GM13977 (cell line): ENCODE data around the gene MAPK1.
A peak's percentile ranks its signal among the peaks of the same experiment; 100 is the strongest.
"Not testable (repeated sequence)": the region's sequence is repeated elsewhere in the genome, so short reads cannot be mapped to it uniquely, and the experiment has no call there.

Experiments
- DNase-seq: peaks from one replicate; pipeline ENCODE4 v3.0.0; 2012; ENCODE audit warnings: low spot score
- in situ Hi-C: fragments of 300-500 bp; cut with MboI; formaldehyde crosslinking; loops from one replicate; pipeline ENCODE4 v1.12.0; 2022; ENCODE audit warnings: low sequenced_read_pairs, low pct_unique_long_range_greater_than_20kb, mixed read lengths, inconsistent platforms; ENCODE audit not compliant: unreplicated experiment
- TF ChIP-seq, protein P1 (sequence below): IDR thresholded peaks from 2 replicates; pipeline ENCODE4 v1.5.1; 2012; ENCODE audit warnings: mild to moderate bottlenecking, control low read depth; ENCODE audit not compliant: insufficient read depth; ENCODE audit errors: extremely low read depth, missing control alignments

MAPK1 gene

DNA sequence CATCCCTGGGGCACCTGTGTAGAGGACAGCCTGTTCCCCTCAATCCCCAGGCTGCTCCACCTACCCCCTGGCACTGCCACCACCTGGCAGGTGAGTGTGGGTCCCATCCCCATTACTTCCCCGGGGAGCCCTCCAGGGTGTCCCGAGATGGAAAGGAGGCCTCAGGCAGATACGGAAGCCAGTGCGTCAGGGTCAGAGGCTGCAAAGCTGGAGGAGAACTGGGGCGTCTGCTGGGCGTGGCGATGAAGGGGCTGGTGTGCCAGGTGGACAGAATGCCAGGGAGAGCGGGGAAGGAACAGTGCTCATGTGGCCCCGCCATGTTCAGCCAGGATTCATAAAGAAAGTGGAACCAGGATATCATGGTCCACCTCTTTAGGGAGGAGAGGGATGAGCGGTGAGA lies 139.7 kb downstream of the MAPK1 start:
- in situ Hi-C loops = no loop called here

DNA sequence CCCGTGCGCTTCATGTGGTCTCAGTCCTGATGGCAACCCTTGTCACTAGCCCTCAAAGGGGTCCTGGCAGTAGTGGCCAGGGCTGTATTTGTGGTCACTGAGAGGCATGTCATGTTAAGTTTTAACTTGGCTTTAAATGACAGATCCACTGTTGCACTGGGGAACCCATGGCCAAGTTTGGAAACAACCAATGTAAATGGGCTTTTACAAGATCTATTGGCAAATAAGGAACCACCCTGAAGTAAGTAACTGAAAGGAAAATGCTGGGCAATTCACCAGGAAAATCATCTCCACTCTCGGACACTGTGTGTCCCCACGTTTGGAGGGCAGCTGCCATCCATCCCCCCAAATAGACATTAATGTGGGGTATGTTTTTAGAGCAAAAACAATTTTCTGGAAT lies 140.3 kb downstream of the MAPK1 start:
- in situ Hi-C loops = no loop called here
- no peak for DNase-seq
- TF ChIP-seq, protein P1, sequence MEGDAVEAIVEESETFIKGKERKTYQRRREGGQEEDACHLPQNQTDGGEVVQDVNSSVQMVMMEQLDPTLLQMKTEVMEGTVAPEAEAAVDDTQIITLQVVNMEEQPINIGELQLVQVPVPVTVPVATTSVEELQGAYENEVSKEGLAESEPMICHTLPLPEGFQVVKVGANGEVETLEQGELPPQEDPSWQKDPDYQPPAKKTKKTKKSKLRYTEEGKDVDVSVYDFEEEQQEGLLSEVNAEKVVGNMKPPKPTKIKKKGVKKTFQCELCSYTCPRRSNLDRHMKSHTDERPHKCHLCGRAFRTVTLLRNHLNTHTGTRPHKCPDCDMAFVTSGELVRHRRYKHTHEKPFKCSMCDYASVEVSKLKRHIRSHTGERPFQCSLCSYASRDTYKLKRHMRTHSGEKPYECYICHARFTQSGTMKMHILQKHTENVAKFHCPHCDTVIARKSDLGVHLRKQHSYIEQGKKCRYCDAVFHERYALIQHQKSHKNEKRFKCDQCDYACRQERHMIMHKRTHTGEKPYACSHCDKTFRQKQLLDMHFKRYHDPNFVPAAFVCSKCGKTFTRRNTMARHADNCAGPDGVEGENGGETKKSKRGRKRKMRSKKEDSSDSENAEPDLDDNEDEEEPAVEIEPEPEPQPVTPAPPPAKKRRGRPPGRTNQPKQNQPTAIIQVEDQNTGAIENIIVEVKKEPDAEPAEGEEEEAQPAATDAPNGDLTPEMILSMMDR = no peak

More for the DNA sequence above, 139.7 kb downstream of the MAPK1 start:
- TF ChIP-seq, protein P1 = no peak
- no peak for DNase-seq

GRCh38 chr22:21726650-21727049 lies 140.8 kb downstream of the MAPK1 start:
- TF ChIP-seq, protein P1 = peak; percentile 59
- in situ Hi-C loops = no loop called here
- peak; percentile 62 for DNase-seq

- TF ChIP-seq, protein P1 = no peak
- no peak for DNase-seq
- in situ Hi-C loops = no loop called here
These were observed 141.3 kb downstream of the MAPK1 start for GRCh38 chr22:21725956-21726649.

DNA sequence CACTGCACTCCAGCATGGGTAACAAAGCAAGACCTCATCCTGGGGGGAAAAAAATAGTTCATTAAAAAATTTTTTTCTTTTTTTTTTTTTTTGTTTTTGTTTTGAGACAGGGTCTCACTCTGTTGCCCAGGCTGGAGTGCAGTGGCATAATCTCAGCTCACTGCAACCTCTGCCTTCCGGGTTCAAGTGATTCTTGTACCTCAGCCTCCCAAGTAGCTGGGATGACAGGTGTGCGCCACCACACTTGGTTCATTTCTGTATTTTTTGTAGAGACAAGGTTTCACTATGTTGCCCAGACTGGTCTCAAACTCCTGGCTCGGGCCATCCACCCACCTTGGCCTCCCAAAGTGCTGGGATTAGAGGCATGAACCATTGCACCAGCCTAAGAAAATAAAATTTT lies 142.9 kb downstream of the MAPK1 start:
- in situ Hi-C loops, DNase-seq: not testable (repeated sequence)

DNA sequence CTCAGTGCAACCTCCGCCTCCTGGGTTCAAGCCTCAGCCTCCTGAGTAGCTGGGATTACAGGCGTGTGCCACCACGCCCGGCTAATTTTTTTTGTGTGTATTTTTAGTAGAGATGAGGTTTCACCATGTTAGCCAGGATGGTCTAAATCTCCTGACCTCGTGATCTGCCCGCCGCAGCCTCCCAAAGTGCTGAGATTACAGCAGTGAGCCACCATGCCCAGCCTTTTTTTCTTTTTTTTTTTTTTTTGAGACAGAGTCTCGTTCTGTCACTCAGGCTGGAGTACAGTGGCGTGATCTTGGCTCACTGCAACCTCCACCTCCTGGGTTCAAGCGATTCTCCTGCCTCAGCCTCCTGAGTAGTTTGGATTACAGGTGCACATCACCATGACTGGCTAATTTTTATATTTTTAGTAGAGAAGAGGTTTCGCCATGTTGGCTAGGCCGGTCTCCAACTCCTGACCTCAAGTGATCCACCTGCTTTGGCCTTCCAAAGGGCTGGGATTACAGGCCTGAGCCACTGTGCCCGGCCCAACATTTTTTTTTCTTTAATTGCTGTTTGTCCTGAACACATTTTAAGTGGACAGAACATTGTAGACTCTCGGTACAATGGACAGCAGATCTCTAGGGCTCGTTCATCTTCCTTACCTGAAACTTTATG lies 146.1 kb downstream of the MAPK1 start:
- in situ Hi-C loops, DNase-seq: not testable (repeated sequence)

- DNase-seq, in situ Hi-C loops: not testable (repeated sequence)
These were observed 147.1 kb downstream of the MAPK1 start for GRCh38 chr22:21720191-21720859.

DNA sequence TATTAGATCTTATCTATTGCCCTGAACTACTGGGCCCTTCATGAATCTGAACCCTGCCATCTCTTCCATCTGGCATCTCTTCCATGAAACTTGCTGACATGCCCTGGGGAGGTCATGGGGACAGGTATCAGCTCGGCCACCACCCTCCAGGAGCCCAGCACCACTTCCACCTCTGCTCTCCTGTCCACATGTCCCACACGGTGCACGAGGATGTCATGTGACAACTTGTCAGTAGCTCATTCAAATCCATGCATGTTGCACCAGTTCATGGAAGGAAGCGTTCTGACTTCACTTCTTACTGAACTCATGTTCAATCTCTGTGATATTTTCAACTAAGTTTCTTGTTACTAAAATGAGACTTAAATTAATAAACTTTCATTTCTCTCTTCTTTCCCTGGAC lies 148.4 kb downstream of the MAPK1 start:
- in situ Hi-C loops = no loop called here
- TF ChIP-seq, protein P1 = no peak
- no peak for DNase-seq
